Dedifferentiated amniotic fluid mesenchymal stem cell (primary cell): ENCODE results near the gene RGS6.

Source experiments
- DNase-seq: peaks from one replicate; pipeline ENCODE4 v3.0.0-alpha.2; 2016; ENCODE audit errors: extremely low spot score

Gene RGS6

DNA sequence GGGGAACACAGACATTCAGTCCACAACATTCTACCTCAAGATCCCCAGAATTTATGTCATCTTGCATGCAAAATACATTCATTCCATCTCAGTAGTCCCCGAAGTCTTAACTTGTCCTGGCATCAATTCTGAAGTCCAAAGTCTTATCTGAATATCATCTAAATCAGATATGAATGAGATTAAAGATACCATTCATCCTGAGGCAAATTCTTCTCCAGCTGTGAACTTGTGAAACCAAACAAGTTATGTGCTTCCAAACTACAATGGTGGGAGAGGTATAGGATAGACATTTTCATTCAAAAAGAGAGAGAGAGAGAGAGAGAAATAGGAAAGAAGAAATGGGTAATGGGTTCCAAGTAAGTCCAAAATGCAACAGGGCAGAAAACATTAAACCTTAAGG is 571.0 kb downstream of the RGS6 start:
- no peak for DNase-seq

DNA sequence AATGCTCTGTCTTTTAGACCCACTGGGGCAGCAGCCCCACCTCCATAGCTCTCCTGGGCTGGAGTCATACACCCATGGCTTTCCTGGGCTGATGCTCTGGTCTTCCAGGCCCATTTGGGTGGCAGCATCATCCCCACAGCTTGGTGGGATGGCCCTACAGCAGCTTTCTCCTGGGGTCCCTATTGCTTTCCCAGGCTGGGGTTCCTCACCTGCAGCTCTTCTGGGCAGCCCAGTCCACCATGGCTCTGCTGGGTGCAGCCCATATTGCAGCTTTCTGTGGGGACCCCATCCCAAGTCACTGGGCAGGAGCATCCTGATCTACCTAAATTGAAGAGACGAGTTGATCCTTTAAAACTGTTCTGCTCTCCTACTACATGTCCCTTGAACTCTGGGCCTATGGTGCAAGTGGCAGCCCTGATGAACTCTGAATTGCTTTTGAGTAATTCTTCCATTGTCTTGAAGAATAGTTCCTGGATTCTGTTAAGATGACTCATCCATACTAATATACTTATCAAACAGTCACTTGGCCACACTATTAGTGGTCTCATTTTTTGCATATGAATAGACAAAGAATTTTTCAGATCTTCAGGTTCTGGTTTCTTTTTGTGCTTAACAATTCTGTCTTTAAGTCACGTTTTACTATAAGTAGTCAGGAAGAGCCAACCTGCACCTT is 571.6 kb downstream of the RGS6 start:
- no peak for DNase-seq

DNA sequence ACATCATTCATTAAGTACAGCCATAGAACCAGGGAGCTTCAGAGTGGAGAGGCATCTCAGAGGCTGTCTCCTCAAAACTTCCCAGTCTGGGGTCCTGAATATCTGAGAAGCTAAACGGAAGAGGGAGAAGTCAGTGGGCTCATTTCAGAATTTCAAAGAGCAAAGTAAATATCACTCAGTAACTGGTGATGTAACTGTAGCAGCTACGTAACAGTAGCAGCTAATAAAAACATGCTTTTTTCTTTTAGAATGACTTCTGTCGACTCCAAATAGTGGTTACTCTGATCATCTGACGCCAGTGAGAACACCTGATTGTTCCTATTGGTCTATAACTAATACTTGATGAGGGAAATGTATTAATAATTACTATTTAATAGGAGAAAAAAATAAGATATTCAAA is 578.3 kb downstream of the RGS6 start:
- no peak for DNase-seq

DNA sequence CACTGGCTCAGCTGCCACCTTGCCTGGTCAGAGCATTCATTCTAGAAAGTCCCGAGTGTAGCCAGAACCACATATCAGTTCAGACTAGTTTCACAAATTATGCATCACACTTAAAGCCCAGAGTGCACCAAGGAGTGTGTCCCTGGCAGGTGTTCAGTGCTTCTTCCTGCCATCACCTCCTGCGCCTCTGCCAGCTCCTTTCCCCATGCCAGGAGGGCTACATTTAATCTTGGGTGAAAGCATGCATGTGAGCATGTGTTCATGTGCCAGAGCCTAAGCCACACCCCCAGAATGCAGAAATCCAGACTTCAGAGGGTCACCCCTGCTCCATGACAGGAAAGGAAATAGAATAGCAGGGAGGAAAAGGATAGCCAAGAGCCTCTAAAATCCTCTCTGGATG is 580.1 kb downstream of the RGS6 start:
- DNase-seq, result no peak

DNA sequence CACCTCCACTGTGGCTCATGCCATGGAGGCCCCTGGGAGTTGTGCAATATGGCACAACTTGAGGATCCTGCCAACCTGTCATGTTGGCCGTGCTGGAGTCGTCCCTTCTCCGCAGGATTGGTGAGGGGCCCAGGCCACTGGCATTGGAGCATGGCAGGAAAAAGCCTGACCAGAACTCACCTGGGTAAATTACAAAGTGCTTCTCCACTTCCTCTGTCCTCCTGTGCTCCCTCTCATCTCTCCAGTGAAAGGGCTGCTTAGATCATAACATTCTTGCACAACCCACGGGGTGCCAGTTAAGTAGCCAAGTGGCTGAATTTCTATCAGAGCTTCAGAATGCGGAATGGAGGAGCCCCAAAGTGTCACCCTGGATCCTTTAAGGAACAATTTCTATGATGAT is 580.7 kb downstream of the RGS6 start:
- no peak for DNase-seq

DNA sequence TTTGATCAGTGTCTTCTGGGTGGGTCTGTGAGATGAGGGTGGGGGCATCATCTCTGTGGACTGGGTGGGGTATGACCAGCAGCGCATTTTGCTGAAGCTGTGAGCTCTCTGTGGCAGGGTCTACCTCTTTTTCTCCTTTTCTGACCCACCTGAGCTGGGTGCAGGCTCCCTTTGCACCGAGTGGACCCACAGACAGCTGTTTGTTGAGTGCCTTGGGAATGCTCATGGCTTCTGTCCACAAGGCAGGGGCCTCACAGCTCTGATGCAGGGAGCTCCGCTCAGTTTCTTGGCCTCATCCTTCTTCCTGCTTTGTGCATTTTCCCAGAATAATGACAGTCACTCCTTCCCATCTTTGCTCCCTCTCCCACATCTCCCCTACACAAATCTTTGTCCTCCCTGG is 581.1 kb downstream of the RGS6 start:
- no peak for DNase-seq

DNA sequence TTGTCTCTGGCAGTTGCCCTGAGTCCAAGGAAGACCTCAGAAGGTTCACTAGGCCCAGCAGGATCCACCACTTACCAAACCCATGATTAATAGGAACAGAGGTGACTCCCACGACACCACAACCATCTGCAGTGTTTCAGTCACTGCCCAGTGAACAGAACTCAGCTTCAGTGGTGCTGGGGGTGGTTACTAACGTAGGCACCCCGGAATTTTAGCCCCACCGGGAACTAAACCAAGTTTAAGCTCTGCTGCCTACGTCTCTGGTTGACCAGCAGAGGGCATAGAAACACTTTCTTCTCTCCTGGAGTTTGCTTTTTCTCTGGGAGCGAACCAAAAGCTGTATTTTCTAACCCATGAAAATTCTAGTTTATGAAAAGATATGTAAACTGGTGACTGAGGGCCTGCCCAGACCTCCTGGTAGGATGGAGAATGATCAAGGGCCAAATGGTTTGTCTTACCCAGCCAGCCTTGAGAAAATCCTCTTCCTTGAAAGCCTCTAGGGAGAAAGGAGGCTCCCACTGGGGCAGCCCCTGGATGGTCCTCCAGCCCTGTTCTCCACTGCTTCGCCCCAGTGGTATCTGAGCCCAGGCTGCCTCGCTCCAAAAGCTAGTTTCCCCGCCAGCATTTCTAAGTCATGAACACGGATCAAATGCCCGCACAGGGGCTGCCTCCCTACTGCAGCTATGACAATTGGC is 581.9 kb downstream of the RGS6 start:
- DNase-seq, result peak; percentile 70

DNA sequence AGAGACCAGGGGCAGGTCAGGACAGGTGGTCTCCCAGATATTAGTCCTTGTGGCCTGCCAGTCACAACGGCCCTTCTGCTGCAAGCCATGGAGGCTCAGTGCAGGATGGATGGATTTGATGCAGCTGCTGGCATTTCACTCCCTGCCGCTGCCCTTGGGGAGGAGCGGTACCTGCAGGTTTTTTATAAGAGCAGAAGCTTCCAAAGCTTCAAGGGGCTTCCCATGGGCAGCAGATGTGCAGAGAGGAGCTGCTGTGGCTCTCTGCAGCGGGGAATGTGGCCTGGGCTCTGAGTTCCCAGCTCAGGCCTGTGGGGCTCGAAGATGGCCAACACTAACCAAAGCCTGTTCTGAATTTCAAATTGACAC is 582.4 kb downstream of the RGS6 start:
- DNase-seq, result no peak

DNA sequence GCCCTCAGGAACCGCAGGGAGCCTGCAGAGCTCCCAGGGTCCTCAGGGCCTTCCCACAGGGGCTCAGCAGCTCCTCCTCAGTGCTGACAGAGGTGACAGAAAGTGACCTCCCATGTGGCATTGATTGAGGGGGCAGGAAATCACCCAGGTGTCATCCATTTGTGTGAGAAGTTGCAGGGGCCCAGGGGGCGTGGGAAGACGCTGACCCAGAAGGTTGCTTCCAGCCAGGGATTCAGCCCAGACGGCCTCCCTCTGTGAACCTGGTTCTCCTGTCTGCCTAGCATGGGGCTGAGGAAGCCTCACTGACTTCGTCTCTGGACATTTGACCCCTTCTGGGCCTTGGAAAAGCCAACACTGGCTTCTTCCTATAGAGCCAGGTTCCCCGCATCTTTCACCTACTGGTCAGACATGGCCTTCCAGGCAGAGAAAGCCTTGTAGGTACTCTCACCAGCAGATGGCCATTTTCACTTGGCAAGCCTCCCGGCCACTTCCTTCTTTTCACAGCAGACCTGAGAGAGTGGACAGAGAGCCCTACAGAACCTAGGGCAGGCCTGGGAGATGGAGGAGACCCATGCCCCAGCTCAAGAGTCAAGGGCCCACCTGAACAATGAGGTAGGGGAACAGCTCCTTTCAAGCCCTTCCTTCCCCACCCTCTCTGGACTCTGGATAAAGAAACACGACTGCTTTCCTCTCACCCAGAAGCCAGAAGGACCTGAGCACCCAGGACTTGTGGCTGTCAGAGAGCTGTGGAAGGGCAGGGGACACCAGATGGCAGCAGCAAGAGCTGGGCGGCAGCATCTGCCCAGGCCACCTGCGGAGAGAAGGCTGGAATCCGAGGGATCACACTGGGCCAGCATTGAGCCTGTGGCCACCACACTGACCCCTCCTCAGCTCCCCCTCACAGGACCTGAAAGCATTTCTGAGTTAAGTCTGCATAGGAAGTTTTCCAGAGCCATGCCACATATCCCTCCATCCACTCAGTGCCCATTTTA is 583.8 kb downstream of the RGS6 start:
- DNase-seq, result no peak

DNA sequence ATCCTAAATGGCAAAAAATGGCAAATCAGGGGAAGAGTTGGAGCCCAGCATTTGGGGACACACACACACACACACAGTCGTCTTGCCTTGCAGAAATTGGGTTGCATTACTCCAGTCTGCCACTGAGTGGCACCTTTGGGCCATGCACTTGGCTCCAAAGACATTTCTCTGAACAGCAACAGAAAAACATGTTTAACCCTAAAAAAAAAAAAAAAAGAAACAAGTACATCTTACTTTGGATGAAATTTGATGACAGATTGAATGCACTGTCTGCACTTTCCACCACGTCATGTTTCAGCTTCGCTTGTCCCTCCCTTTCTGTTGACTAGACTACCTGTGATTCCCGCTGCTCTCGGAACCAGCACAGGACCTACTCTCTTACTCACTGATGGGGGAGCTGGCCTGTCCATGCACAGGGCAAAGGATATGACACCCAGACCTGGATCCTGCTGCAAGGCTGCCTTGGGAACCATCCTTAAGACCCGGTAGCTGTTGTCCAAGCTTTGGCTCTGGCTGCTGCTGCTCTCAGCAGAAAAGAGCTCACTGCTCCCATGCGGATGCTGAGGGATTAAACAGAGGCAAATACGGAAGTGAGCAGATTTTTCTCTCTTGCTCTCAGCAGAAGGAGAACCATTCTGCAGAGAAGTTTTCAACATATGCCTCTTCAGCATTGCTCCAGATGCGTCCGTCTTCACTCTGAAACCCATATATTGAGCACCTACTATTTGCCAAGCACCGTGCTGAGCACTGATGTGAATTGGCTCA is 584.9 kb downstream of the RGS6 start:
- peak; percentile 78 for DNase-seq

DNA sequence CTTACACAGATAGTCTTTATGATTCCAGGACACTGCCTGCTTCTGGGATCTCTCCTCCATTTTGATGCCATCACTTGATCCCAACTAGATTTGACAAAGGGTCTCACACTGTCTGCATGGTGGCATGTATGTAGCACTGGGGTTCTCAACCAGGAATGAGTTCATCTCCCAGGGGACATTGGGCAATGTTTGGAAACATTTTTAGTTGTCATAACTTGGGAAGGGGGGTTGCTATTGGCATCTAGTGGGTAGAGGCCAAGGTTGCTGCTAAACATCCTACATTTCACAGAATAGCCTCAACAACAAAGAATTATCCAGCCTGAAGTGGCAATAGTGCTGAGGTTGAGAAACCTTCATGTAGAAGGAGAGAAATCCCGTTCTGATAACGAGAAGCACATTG is 585.5 kb downstream of the RGS6 start:
- no peak for DNase-seq

DNA sequence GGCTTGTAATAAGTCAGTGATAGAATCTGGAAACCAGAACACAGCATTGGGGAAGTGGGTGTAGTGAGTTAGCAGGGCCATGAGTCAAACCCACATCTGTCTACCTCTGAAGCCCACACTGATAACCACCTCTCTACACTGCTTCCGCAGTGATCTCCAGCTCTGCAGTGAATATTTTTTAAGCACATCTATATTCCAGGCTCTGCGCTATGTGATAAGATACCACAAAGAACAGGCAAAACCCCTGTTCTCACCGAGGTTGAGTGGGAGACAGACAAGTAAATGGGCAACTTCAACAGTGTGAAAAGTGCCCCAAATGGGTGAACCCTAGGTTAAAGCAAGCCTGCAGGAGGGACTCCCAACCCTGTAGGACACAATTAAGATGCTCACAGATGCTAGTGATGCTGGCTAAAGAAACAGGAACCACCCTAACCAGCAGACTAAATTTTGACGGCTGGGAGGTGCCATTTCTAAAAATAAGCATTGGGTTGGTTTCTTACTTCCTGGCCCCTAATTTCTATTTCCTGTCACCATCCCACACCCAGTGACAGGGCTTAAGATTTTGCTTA is 586.7 kb downstream of the RGS6 start:
- no peak for DNase-seq

DNA sequence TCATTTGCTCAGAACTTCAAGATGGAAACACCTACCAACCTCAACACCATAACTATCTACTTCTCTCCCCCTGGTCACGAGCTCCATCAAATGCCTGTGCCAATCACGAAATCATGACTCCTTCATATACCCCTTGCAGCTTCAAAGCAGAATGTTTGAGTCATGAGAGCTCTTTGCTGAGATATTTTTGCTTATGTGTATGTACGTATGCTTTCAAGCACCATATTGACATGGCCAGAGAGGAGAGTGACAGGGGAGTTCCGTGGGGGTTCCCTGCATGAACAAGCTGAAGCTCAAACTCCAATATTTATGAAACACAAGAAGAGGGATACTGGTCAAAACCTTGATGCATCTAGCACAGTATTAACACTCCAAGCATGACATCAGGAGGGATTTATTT is 587.3 kb downstream of the RGS6 start:
- no peak for DNase-seq

DNA sequence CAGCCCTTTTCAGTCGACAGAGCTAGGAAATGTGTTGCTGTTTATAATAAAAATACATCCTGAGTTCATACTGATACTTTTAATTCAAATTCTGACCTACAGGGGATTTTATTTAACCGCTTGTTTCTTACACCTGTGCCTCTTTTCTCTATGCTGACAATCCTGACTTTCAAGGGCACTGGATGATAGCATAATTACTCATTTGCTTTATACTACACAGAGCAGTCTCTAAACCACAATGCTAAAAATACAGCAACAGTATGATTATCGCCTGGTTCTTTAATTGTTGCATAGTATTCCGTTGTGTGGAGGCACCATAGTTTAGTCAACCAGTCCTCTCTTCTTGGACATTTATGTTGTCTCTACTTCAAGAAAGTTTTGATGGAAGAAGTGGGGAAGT is 588.8 kb downstream of the RGS6 start:
- DNase-seq, result no peak

DNA sequence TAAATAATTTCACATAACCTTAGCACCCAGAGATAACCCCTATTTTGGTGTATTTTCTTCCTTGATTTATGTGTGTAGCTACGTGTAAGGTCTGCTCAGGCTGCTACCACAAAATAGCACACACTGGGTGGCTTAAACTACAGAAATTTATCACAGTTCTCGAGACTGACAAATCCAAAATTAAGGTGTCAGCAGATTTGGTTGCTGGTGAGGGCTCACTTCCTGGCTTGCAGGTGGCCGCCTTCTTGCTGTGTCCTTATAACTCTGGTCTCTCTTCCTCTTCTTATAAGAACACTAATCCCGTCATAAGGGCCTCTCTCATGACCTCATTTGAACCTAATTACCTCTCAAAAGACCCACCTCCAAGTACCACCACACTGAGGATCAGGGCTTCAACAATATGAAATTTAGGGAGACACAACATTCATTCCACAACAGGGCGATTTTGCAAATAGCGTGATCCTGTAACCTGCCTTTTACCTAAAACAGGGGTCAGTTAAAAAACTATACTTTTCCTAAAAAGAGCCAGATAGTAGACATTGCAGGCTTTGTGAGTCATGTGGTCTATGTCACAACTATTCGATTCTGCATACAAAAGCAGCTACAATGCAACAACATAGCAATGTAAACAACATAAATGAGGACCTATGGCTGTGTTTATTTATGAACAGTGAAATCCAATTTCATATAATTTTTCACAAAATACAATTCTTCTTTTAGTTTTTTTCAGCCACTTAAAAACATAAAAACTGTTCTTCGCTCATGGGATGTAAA is 589.9 kb downstream of the RGS6 start:
- DNase-seq, result no peak

DNA sequence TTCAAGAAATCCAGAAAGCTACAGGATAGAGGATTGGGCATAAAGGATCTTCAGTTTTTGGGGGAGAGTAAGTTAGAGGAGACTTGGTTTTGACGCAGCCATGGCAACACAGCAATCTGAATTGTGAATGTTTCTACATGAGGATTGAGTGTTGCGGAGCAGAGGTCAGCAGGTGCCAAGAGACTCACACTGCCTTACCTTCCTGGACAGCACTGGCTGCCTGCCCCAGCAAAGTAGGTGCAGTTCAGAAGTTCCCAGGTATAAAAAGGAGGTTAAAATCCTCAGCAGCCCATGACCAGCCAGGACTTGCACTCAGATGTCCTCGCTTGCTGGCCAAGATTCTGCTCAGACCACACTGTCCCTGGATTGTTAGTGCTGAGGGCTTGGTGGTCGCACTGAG is 590.6 kb downstream of the RGS6 start:
- DNase-seq, result no peak

DNA sequence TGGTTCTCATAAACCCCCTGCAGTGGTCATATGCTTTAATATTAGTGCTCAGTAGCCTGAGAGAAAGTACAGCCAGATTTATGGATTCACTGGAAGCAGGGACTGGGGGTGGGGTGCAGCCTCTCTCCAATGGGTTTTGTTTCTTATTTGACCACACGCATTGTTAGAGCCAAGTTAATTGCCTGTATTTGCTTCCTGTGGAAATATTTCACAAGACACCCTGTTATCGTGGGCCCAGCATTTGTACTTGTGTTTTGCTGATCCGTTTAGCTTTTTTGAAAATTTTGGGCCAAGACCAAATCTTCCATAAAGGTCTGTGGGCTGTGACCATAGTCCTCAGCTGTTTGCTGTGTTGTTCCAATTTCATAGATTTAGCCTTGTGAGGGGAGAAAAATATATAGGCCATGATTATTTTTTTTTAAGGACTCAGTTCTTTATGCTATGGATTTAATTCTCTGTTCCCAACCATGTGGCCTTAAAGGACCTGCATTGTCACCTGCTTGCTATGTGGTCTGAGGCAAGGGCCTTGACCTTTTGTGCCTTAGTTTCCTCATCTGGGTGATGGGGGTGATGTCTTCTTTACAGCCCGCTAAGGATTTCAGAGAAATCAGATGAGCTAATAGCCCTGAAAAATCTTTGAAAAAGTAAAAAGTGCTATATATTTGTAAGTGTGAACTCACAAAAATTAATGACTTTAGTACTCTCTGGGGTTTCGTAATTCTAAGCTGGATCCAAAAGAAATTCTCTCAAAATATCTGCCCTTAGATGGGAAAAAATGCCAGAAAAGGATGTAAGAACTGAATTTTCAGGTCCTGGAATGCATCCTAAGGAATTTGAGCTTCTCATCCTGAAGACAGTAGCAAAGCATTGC is 591.4 kb downstream of the RGS6 start:
- no peak for DNase-seq

DNA sequence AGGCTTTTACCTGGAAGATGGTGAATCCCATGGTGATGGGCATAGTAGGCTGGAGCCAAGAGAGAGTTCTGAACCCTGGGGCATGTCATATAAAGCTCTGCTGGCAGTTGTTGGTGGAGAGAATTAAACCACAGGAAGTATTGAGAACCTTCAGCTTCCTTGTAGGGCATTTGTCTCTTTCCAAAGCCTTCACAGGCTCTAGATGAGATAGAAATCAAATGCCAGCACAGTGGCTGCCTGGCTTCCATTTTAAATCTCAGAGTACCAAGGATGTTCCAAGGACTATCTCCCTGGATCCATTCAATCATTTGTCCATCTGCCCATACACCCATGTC is 592.0 kb downstream of the RGS6 start:
- no peak for DNase-seq

DNA sequence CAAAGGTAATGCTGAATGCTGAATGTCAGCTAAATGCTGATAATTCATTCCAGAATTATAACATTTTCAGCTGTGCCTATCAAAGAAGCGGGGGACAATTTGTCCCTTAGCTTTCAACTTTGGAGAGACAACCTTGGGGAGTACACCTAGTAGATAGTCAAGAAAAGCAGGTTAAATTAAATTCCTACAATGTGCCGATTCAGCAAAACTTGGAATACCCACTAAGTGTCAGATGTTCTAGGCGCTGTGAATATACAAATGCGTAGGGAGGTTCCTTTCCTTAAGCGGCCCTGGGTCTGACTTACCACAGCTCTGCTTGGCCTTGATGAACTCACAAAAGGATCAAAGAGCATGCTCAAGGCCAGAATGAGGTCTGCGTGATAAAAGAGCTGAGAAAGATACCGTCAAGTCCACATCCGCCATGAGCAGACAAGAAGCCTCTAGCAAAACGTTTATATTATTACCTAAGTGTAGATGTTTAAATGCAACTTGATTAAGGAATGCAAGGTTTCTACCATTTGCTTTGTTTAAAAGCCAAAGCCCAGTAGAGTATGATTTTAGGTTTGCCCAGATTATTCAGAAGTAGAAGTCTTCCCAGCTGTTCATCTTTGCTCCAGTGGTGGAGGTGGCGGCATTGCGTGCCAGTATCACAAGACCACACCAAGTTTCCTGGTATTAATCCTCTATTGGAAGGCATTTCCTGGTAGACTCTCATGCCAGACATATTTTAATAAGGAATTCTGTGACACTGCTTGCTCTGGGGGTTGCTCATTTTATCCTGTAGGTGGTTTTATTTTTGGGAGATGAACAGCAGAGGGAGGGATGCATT is 593.1 kb downstream of the RGS6 start:
- DNase-seq, result no peak
